ENCODE measurements around the gene TSR1.

DNA sequence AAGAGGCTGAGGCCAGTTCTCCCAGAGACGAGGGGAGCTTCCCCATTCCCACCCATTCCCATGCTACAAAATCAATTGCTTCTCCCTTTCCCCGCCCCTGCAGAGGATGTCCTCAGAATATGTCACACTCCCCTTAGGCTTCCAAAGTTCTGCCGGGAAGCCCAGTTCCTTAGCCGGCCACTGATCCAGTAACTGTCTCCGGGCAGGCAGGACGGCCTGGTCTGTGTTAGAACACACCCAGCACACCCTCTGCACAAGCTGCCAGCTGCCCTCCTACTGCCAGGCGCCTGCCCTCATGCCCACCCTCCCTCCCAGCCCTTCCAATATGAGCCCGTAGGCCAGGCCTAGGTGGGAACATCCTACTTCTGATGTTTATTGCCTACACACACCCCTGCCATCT, 32.1 kb upstream of the TSR1 start:
- TF ChIP-seq POLR2A (IDR thresholded peaks at IDR 0.05) (no peak), POLR2AphosphoS5 (IDR thresholded peaks at IDR 0.05) (no peak), EP300 (IDR thresholded peaks at IDR 0.05) (no peak)
- TF ChIP-seq, protein P1, sequence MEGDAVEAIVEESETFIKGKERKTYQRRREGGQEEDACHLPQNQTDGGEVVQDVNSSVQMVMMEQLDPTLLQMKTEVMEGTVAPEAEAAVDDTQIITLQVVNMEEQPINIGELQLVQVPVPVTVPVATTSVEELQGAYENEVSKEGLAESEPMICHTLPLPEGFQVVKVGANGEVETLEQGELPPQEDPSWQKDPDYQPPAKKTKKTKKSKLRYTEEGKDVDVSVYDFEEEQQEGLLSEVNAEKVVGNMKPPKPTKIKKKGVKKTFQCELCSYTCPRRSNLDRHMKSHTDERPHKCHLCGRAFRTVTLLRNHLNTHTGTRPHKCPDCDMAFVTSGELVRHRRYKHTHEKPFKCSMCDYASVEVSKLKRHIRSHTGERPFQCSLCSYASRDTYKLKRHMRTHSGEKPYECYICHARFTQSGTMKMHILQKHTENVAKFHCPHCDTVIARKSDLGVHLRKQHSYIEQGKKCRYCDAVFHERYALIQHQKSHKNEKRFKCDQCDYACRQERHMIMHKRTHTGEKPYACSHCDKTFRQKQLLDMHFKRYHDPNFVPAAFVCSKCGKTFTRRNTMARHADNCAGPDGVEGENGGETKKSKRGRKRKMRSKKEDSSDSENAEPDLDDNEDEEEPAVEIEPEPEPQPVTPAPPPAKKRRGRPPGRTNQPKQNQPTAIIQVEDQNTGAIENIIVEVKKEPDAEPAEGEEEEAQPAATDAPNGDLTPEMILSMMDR (IDR thresholded peaks at IDR 0.05): no peak

Measured in sigmoid colon (tissue), 4 donors.